OCI-LY7 (cell line): ENCODE measurements around the gene GGA1. TPM values are rescaled to one million over a fixed set of nuclear protein-coding genes. Genes with fewer than 3 reads are reported as not detected.
"Not testable (repeated sequence)": the region's sequence is repeated elsewhere in the genome, so short reads cannot be mapped to it uniquely, and the experiment has no call there.

Experiments used
- BruUV-seq: library from RNA; stranded (reverse); fragments of 400-500 nt; replicated peaks from 2 replicates; lab custom pipeline; 2021; lab: Mats Ljungman, UMichigan
- CTCF ChIA-PET: fragments of 300-600 bp; sonication (Branson Sonifier 250); formaldehyde crosslinking; loops from one replicate; lab custom pipeline; 2022; ENCODE audit warnings: antibody characterized with exemption; ENCODE audit not compliant: unreplicated experiment; lab: Charles Lee
- POLR2A ChIA-PET: fragments of 300-600 bp; sonication (Branson Sonifier 250); formaldehyde crosslinking; loops from one replicate; lab custom pipeline; 2022; ENCODE audit warnings: antibody characterized with exemption; lab: Charles Lee
- DNase-seq: peaks from one replicate; pipeline ENCODE4 v3.0.0-alpha.2; 2015; ENCODE audit warnings: low spot score
- H2AFZ ChIP-seq: fragments of 200-600 bp; sonication (generic), shearing (Covaris generic); 2 replicates; pipeline ENCODE4 v1.6.1; 2014; ENCODE audit warnings: mild to moderate bottlenecking, antibody characterized with exemption, low read length, moderate library complexity
- H3K27ac ChIP-seq: fragments of 200-600 bp; sonication (generic); 2 replicates; pipeline ENCODE4 v1.5.1; 2014; ENCODE audit warnings: mixed run types, low read depth, mild to moderate bottlenecking, moderate library complexity, low read length, inconsistent platforms; ENCODE audit not compliant: poor library complexity, severe bottlenecking
- H3K36me3 ChIP-seq: fragments of 200-600 bp; sonication (generic); 2 replicates; pipeline ENCODE4 v1.6.1; 2014; ENCODE audit warnings: mild to moderate bottlenecking, antibody characterized with exemption, low read length, moderate library complexity, mixed read lengths; ENCODE audit not compliant: insufficient read depth
- H3K4me1 ChIP-seq: fragments of 200-600 bp; sonication (generic); 2 replicates; pipeline ENCODE4 v1.5.1; 2014; ENCODE audit warnings: mild to moderate bottlenecking, low read length; ENCODE audit not compliant: insufficient read depth, poor library complexity, severe bottlenecking
- H3K4me2 ChIP-seq: fragments of 200-600 bp; sonication (generic); 2 replicates; pipeline ENCODE4 v1.6.1; 2014; ENCODE audit warnings: mild to moderate bottlenecking, low read length
- H3K4me3 ChIP-seq: fragments of 200-600 bp; sonication (generic); 2 replicates; pipeline ENCODE4 v1.5.1; 2014; ENCODE audit warnings: mild to moderate bottlenecking, low read depth, low read length; ENCODE audit not compliant: poor library complexity, severe bottlenecking
- H3K79me2 ChIP-seq: fragments of 200-600 bp; sonication (generic); 2 replicates; pipeline ENCODE4 v1.6.1; 2016; ENCODE audit warnings: low read depth, mild to moderate bottlenecking, low read length, moderate library complexity, mixed read lengths; ENCODE audit not compliant: insufficient read depth
- H3K9me2 ChIP-seq: fragments of 200-600 bp; sonication (generic); 2 replicates; pipeline ENCODE4 v1.6.1; 2016; ENCODE audit warnings: mild to moderate bottlenecking, low read length, mixed read lengths; ENCODE audit not compliant: insufficient read depth
- H3K9me3 ChIP-seq: fragments of 200-600 bp; sonication (generic); 2 replicates; pipeline ENCODE4 v1.6.1; 2014; ENCODE audit warnings: mild to moderate bottlenecking, mixed run types, low read length, mixed read lengths
- H4K20me1 ChIP-seq: fragments of 200-600 bp; sonication (generic); 2 replicates; pipeline ENCODE4 v1.6.1; 2014; ENCODE audit warnings: mild to moderate bottlenecking, antibody characterized with exemption, low read length, moderate library complexity, mixed read lengths; ENCODE audit not compliant: insufficient read depth
- CTCF ChIP-seq: fragments of 200-600 bp; sonication (generic); conservative IDR thresholded peaks from 2 replicates; pipeline ENCODE4 v1.5.1; 2014; ENCODE audit warnings: mild to moderate bottlenecking, antibody characterized with exemption, low read length, moderate library complexity, mixed read lengths
- EZH2phosphoT487 ChIP-seq: fragments of 200-600 bp; sonication (generic); IDR thresholded peaks from 2 replicates; pipeline ENCODE4 v1.6.1; 2018; ENCODE audit warnings: low read depth, borderline replicate concordance, mild to moderate bottlenecking, mixed run types, antibody characterized with exemption, low read length, moderate library complexity, mixed read lengths
- intact Hi-C: fragments of 100-400 bp; cut with micrococcal nuclease; formaldehyde crosslinking; loops from one replicate; pipeline ENCODE4 v1.10.0; 2022; ENCODE audit not compliant: unreplicated experiment
- total RNA-seq, 2 experiments: library from RNA; depleted of rRNA in 1 of 2; stranded (reverse); fragments of >200 nt in 1 of 2; shearing (Covaris generic) in 1 of 2; gene quantifications; 2 replicates each; pipeline ENCODE4 v1.2.3, GENCODE V29; 2014 to 2022

GGA1 gene
- total RNA-seq, 2 experiments from 2014 or later = 127 to 172 TPM

GRCh38 chr22:37607935-37608476, 628 bp upstream of the GGA1 start:
- Histone ChIP-seq H3K4me2 (peak overlapping the region; percentile 94), H3K9me2 (no peaks in the 10 kb centered on the region), H3K9me3 (no peaks in the 10 kb centered on the region), H3K79me2 (peaks cover 32% of the 10 kb centered on the region), H3K4me3 (peak overlapping the region; percentile 77), H3K27ac (peak overlapping the region; percentile 90), H3K4me1 (peaks cover 40% of the 10 kb centered on the region), H3K36me3 (peaks cover 21% of the 10 kb centered on the region), H2AFZ (peak overlapping the region; percentile 94), H4K20me1 (no peaks in the 10 kb centered on the region)
- CTCF ChIA-PET = interaction anchor here (0.6 to 1.0 kb wide), 5 partner anchors 12 to 751 kb away, joined by 3 to 4 read pairs (median 3); no protein-coding TSS in a partner anchor
- TF ChIP-seq EZH2phosphoT487 (no peak), CTCF (no peak)
- POLR2A ChIA-PET = interaction anchor here (0.7 to 3.3 kb wide), 14 partner anchors 10 to 356 kb away, joined by 3 to 25 read pairs (median 4); partner anchors contain the start of genes NOL12 and PDXP
- intact Hi-C loops = loop anchor here (5.0 kb wide), 2 partner anchors 34 to 69 kb away; partner anchors contain the start of gene LGALS1
- no peak for DNase-seq
- TSS peak; percentile 83 for BruUV-seq

GRCh38 chr22:37609240-37610152, 862 bp downstream of the GGA1 start:
- POLR2A ChIA-PET = interaction anchor here (1.1 to 3.3 kb wide), 6 partner anchors 9 to 49 kb away, joined by 3 to 25 read pairs (median 8); partner anchors contain the start of gene PDXP
- TF ChIP-seq EZH2phosphoT487 (no peak), CTCF (no peak)
- Histone ChIP-seq H3K4me2 (peak overlapping the region; percentile 94), H3K4me1 (peaks cover 40% of the 10 kb centered on the region), H3K4me3 (peak overlapping the region; percentile 77), H3K9me2 (no peaks in the 10 kb centered on the region), H4K20me1 (no peaks in the 10 kb centered on the region), H3K79me2 (peaks cover 32% of the 10 kb centered on the region), H3K27ac (peak overlapping the region; percentile 90), H3K36me3 (peaks cover 35% of the 10 kb centered on the region), H2AFZ (no peak overlapping the region; the same call in 1 of the 2 replicates), H3K9me3 (no peaks in the 10 kb centered on the region)
- TSS peak; percentile 68 for BruUV-seq
- DNase-seq = peak; percentile 51
- intact Hi-C loops = loop anchor here (5.0 kb wide), 2 partner anchors 33 to 68 kb away; partner anchors contain the start of gene LGALS1
- CTCF ChIA-PET = interaction anchor here (0.6 to 1.6 kb wide), 4 partner anchors 9 to 43 kb away, joined by 3 to 5 read pairs (median 4); no protein-coding TSS in a partner anchor

- peak overlapping the region; percentile 94 for H3K4me2 ChIP-seq
- H4K20me1 ChIP-seq, DNase-seq, BruUV-seq, H2AFZ ChIP-seq, intact Hi-C loops, H3K9me2 ChIP-seq, H3K9me3 ChIP-seq: not testable (repeated sequence)
- H3K36me3 ChIP-seq = peaks cover 41% of the 10 kb centered on the region
- H3K27ac ChIP-seq = peak overlapping the region; percentile 90
- peak overlapping the region; percentile 77 for H3K4me3 ChIP-seq
- CTCF ChIA-PET = interaction anchor here (0.5 to 1.6 kb wide), 4 partner anchors 8 to 44 kb away, joined by 3 to 6 read pairs (median 4); no protein-coding TSS in a partner anchor
- POLR2A ChIA-PET = interaction anchor here (3.3 kb wide), 1 partner anchor 8 kb away, joined by 25 read pairs; no protein-coding TSS in a partner anchor
- peaks cover 35% of the 10 kb centered on the region for H3K4me1 ChIP-seq
- peaks cover 32% of the 10 kb centered on the region for H3K79me2 ChIP-seq
These were observed 1.5 kb downstream of the GGA1 start for GRCh38 chr22:37610153-37610475.
